ENCODE results near the gene TBX6.
A peak's percentile ranks its signal among the peaks of the same experiment; 100 is the strongest.

TBX6 gene

DNA sequence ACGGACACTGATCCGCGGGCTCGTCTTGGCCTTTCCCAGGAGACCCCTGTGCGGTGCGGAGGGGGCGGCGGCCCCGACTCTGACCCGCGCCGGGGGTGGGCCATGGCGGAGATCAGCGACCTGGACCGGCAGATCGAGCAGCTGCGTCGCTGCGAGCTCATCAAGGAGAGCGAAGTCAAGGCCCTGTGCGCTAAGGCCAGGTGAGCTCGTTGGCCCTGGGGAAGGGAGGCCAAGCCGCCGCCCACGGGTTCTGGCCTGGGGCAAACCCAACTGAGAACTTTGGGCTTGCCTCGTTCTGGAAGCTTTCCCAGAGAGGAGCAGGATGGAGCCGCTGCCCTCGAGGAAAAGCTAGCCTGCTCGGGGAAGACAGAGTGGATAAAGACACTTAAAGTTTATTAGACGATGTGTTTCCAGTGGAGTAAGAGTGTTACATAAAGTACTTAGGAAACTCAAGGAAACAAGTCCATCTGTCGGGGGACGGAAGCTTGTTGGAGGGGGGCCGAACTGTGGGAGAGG is 15.4 kb downstream of the TBX6 start:
- Histone ChIP-seq H3K23ac (ENCODE audit: low read length in 2 of 2) (peak overlapping the region in 1 of 2 experiments; percentile 92), H3K14ac (ENCODE audit: low read length in 2 of 2) (no peak overlapping the region), H4K91ac (ENCODE audit: low read length) (peak overlapping the region; percentile 93), H2AFZ (ENCODE audit: low read depth, low read length) (no peak overlapping the region), H3K27me3 (ENCODE audit: control insufficient read depth in 1 of 2, insufficient read depth in 1 of 2, low read length in 2 of 2) (no peaks in the 10 kb centered on the region), H3K4me2 (ENCODE audit: low read length, poor library complexity, severe bottlenecking) (peak overlapping the region; percentile 78), H3K18ac (ENCODE audit: low read depth in 1 of 2, low read length in 2 of 2) (peak overlapping the region; percentile 16 to 96), H2BK12ac (ENCODE audit: low read length in 2 of 2) (no peak overlapping the region), H3K4me1 (ENCODE audit: control insufficient read depth, insufficient read depth, low read depth, low read length) (peaks cover 20% of the 10 kb centered on the region), H3K4me3 (ENCODE audit: insufficient read depth in 1 of 2, low read depth in 1 of 2, low read length in 2 of 2) (peak overlapping the region; percentile 96 to 98), H2BK15ac (ENCODE audit: low read depth, poor library complexity, severe bottlenecking) (peak overlapping the region; percentile 46), H3K79me1 (replicated peaks; ENCODE audit: low read length, poor library complexity, severe bottlenecking) (peaks cover 13% of the 10 kb centered on the region), H3K9me3 (ENCODE audit: control insufficient read depth, low read length) (no peaks in the 10 kb centered on the region), H2AK5ac (ENCODE audit: low read length, severe bottlenecking) (no peak overlapping the region), H4K8ac (ENCODE audit: low read length) (peak overlapping the region; percentile 94), H3K27ac (ENCODE audit: low read length, poor library complexity, severe bottlenecking) (no peak overlapping the region), H3K36me3 (ENCODE audit: control insufficient read depth in 1 of 2, insufficient read depth in 2 of 2, low read depth in 1 of 2, low read length in 2 of 2) (peaks cover 57 to 60% of the 10 kb centered on the region in 2 experiments), H3K9ac (ENCODE audit: low read length) (peak overlapping the region; percentile 97), H2BK120ac (ENCODE audit: low read depth, low read length) (peak overlapping the region; percentile 91), H2BK5ac (ENCODE audit: low read depth, low read length, poor library complexity, severe bottlenecking) (no peak overlapping the region), H3K4ac (ENCODE audit: low read depth in 1 of 2, low read length in 2 of 2) (peak overlapping the region; percentile 57 to 97)
- no peak for DNase-seq
- 7% methylated on average over 33 of the region's 33 CpGs for WGBS

- DNase-seq: peak; percentile 94
- H2BK5ac ChIP-seq (ENCODE audit: low read depth, low read length, poor library complexity, severe bottlenecking): peak within 1 kb of the TSS; percentile 77
- peaks cover 56 to 60% of the 10 kb centered on the region in 2 experiments for H3K36me3 ChIP-seq (ENCODE audit: control insufficient read depth in 1 of 2, insufficient read depth in 2 of 2, low read depth in 1 of 2, low read length in 2 of 2)
- H3K4me3 ChIP-seq (ENCODE audit: insufficient read depth in 1 of 2, low read depth in 1 of 2, low read length in 2 of 2): peak within 1 kb of the TSS; percentile 96 to 98
- H3K18ac ChIP-seq (ENCODE audit: low read depth in 1 of 2, low read length in 2 of 2): peak within 1 kb of the TSS; percentile 59 to 96
- no peak within 1 kb of the TSS for H2AK5ac ChIP-seq (ENCODE audit: low read length, severe bottlenecking)
- H2BK15ac ChIP-seq (ENCODE audit: low read depth, poor library complexity, severe bottlenecking): peak within 1 kb of the TSS; percentile 46
- peak within 1 kb of the TSS; percentile 78 for H3K4me2 ChIP-seq (ENCODE audit: low read length, poor library complexity, severe bottlenecking)
- H3K79me1 ChIP-seq (replicated peaks; ENCODE audit: low read length, poor library complexity, severe bottlenecking): peaks cover 7% of the 10 kb centered on the region
- no peaks in the 10 kb centered on the region for H3K27me3 ChIP-seq (ENCODE audit: control insufficient read depth in 1 of 2, insufficient read depth in 1 of 2, low read length in 2 of 2)
- whole genome bisulfite sequencing: 17% methylated on average over 38 of the region's 67 CpGs
- H3K14ac ChIP-seq (ENCODE audit: low read length in 2 of 2): peak within 1 kb of the TSS in 1 of 2 experiments; percentile 95
- peak within 1 kb of the TSS; percentile 97 for H3K9ac ChIP-seq (ENCODE audit: low read length)
- H4K8ac ChIP-seq (ENCODE audit: low read length): peak within 1 kb of the TSS; percentile 94
- no peak within 1 kb of the TSS for H2AFZ ChIP-seq (ENCODE audit: low read depth, low read length)
- H3K23ac ChIP-seq (ENCODE audit: low read length in 2 of 2): peak within 1 kb of the TSS in 1 of 2 experiments; percentile 92
- H4K91ac ChIP-seq (ENCODE audit: low read length): peak within 1 kb of the TSS; percentile 93
- no peaks in the 10 kb centered on the region for H3K9me3 ChIP-seq (ENCODE audit: control insufficient read depth, low read length)
- H3K27ac ChIP-seq (ENCODE audit: low read length, poor library complexity, severe bottlenecking): peak within 1 kb of the TSS; percentile 94
- peak within 1 kb of the TSS; percentile 57 to 97 for H3K4ac ChIP-seq (ENCODE audit: low read depth in 1 of 2, low read length in 2 of 2)
- peak within 1 kb of the TSS; percentile 91 for H2BK120ac ChIP-seq (ENCODE audit: low read depth, low read length)
- H2BK12ac ChIP-seq (ENCODE audit: low read length in 2 of 2): no peak within 1 kb of the TSS
- H3K4me1 ChIP-seq (ENCODE audit: control insufficient read depth, insufficient read depth, low read depth, low read length): peaks cover 16% of the 10 kb centered on the region
Measured at GRCh38 chr16:30075503-30076275, 16.0 kb downstream of the TBX6 start, which contains the start of gene PPP4C. Gene PPP4C, plus strand, starts transcription at chr16:30075994. Its CDS starts 384 bp downstream, at chr16:30076378.

DNA sequence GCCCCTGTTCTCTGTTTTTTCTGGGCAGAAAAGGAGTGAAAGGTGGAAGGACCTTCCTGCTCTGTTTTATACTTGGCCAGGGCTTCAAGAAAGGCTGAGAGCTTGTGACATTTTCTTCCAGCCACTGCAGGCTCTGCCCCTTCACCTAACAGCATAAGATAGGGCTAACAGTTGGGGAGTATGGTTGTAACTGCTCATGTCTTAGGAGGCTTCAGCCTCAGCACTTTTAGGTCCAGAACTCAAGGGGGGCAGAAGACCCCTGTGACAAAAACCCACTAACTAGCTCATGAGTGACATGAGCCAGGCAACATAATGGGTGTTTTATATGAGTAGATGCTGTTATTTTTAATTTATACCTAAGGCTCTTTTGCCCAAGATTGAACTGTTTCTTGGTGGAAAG is 21.2 kb downstream of the TBX6 start:
- peak overlapping the region; percentile 100 for H3K9ac ChIP-seq (ENCODE audit: low read length)
- no peaks in the 10 kb centered on the region for H3K27me3 ChIP-seq (ENCODE audit: control insufficient read depth in 1 of 2, insufficient read depth in 1 of 2, low read length in 2 of 2)
- no peak for DNase-seq
- no peak overlapping the region for H3K27ac ChIP-seq (ENCODE audit: low read length, poor library complexity, severe bottlenecking)
- no peak overlapping the region for H2BK5ac ChIP-seq (ENCODE audit: low read depth, low read length, poor library complexity, severe bottlenecking)
- H3K23ac ChIP-seq (ENCODE audit: low read length in 2 of 2): no peak overlapping the region
- no peaks in the 10 kb centered on the region for H3K9me3 ChIP-seq (ENCODE audit: control insufficient read depth, low read length)
- H3K14ac ChIP-seq (ENCODE audit: low read length in 2 of 2): no peak overlapping the region
- H4K8ac ChIP-seq (ENCODE audit: low read length): no peak overlapping the region
- no peak overlapping the region for H3K4ac ChIP-seq (ENCODE audit: low read depth in 1 of 2, low read length in 2 of 2)
- no peak overlapping the region for H2AK5ac ChIP-seq (ENCODE audit: low read length, severe bottlenecking)
- H2BK12ac ChIP-seq (ENCODE audit: low read length in 2 of 2): no peak overlapping the region
- peaks cover 64 to 68% of the 10 kb centered on the region in 2 experiments for H3K36me3 ChIP-seq (ENCODE audit: control insufficient read depth in 1 of 2, insufficient read depth in 2 of 2, low read depth in 1 of 2, low read length in 2 of 2)
- peaks cover 10% of the 10 kb centered on the region for H3K79me1 ChIP-seq (replicated peaks; ENCODE audit: low read length, poor library complexity, severe bottlenecking)
- no peak overlapping the region for H2BK15ac ChIP-seq (ENCODE audit: low read depth, poor library complexity, severe bottlenecking)
- H3K18ac ChIP-seq (ENCODE audit: low read depth in 1 of 2, low read length in 2 of 2): no peak overlapping the region
- H2AFZ ChIP-seq (ENCODE audit: low read depth, low read length): no peak overlapping the region
- H3K4me3 ChIP-seq (ENCODE audit: insufficient read depth in 1 of 2, low read depth in 1 of 2, low read length in 2 of 2): peak overlapping the region in 1 of 2 experiments; percentile 63
- H3K4me1 ChIP-seq (ENCODE audit: control insufficient read depth, insufficient read depth, low read depth, low read length): peaks cover 31% of the 10 kb centered on the region
- H3K4me2 ChIP-seq (ENCODE audit: low read length, poor library complexity, severe bottlenecking): no peak overlapping the region
- no peak overlapping the region for H4K91ac ChIP-seq (ENCODE audit: low read length)
- no peak overlapping the region for H2BK120ac ChIP-seq (ENCODE audit: low read depth, low read length)
